Mucosa of descending colon (tissue), 3 donors: ENCODE measurements around the gene FER. TPM values are rescaled to one million over a fixed set of nuclear protein-coding genes. Genes with fewer than 3 reads are reported as not detected.
"Not testable (repeated sequence)": the region's sequence is repeated elsewhere in the genome, so short reads cannot be mapped to it uniquely, and the experiment has no call there.

Source experiments
- ATAC-seq: fragments of 200-7000 bp; cut with Tn5 transposase; one replicate; pipeline ENCODE4 v1.9.1; 2020; ENCODE audit warnings: mild to moderate bottlenecking, moderate library complexity
- DNase-seq, 3 donors: peaks; one replicate each; pipeline ENCODE4 v3.0.0-alpha.2; 2020
- H3K36me3 ChIP-seq: fragments of 200-600 bp; one replicate; pipeline ENCODE4 v1.8.0; 2021; ENCODE audit warnings: low read depth, mild to moderate bottlenecking
- H3K4me1 ChIP-seq: fragments of 200-600 bp; one replicate; pipeline ENCODE4 v1.8.0; 2021; ENCODE audit warnings: low read depth, mild to moderate bottlenecking
- H3K4me3 ChIP-seq: fragments of 200-600 bp; one replicate; pipeline ENCODE4 v1.8.0; 2021; ENCODE audit warnings: mild to moderate bottlenecking
- H3K9me3 ChIP-seq: fragments of 200-600 bp; one replicate; pipeline ENCODE4 v1.8.0; 2021; ENCODE audit warnings: mild to moderate bottlenecking
- intact Hi-C, 2 donors: fragments of 100-400 bp; cut with DNase I in 1 of 2; cut with micrococcal nuclease in 1 of 2; formaldehyde crosslinking; loops; one replicate each; pipeline versions ENCODE4 v1.11.0 to v1.11.1; 2022; cut with DNase I, micrococcal nuclease
- total RNA-seq, 3 donors: library from RNA; stranded (reverse); fragmentation: NEBNext Ultra II Directional in 2 of 3; extraction: Animal tissue kit (Norgen Biotek cat#: 25700) in 2 of 3; gene quantifications; one replicate each; pipeline versions ENCODE4 v1.2.1 to v1.2.4, GENCODE V29; 2021 to 2023
- TF ChIP-seq, protein P1 (sequence below): fragments of 200-600 bp; IDR thresholded peaks from one replicate; pipeline ENCODE4 v1.8.0; 2022; ENCODE audit warnings: antibody characterized with exemption, mild to moderate bottlenecking
- donor health status: DM: no; HTN: no; CAD: no; lungs with moderate emphysema.
- donor health status: DM: no; HTN: no; CAD: no.
- donor health status: DM: no; HTN: yes; CAD: no.

FER gene
- total RNA-seq, 3 donors from 2014 or later, result 12.8 to 44.0 (median 13.6) TPM

DNA sequence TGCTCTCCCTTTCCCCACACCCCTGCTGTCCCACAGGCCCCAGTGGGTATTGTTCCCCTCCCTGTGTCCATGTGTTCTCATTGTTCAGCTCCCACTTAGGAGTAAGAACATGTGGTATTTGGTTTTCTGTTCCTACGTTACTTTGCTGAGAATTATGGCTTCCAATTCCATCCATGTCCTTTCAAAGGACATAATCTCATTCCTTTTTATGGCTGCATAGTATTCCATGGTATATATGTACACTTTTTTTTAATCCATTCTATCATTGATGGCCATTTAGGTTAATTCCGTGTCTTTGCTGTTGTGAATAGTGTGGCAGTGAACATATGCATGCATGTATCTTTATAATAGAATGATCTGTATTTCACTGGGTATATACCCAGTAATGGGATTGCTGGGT is 25.6 kb downstream of the FER start:
- intact Hi-C loops, result no loop called here
- no peaks in the 10 kb centered on the region for H3K4me1 ChIP-seq
- H3K4me3 ChIP-seq, result no peak overlapping the region
- ATAC-seq (no peak), DNase-seq (no peak)
- no peaks in the 10 kb centered on the region for H3K36me3 ChIP-seq
- TF ChIP-seq, protein P1, sequence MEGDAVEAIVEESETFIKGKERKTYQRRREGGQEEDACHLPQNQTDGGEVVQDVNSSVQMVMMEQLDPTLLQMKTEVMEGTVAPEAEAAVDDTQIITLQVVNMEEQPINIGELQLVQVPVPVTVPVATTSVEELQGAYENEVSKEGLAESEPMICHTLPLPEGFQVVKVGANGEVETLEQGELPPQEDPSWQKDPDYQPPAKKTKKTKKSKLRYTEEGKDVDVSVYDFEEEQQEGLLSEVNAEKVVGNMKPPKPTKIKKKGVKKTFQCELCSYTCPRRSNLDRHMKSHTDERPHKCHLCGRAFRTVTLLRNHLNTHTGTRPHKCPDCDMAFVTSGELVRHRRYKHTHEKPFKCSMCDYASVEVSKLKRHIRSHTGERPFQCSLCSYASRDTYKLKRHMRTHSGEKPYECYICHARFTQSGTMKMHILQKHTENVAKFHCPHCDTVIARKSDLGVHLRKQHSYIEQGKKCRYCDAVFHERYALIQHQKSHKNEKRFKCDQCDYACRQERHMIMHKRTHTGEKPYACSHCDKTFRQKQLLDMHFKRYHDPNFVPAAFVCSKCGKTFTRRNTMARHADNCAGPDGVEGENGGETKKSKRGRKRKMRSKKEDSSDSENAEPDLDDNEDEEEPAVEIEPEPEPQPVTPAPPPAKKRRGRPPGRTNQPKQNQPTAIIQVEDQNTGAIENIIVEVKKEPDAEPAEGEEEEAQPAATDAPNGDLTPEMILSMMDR, result no peak
- H3K9me3 ChIP-seq, result no peaks in the 10 kb centered on the region

DNA sequence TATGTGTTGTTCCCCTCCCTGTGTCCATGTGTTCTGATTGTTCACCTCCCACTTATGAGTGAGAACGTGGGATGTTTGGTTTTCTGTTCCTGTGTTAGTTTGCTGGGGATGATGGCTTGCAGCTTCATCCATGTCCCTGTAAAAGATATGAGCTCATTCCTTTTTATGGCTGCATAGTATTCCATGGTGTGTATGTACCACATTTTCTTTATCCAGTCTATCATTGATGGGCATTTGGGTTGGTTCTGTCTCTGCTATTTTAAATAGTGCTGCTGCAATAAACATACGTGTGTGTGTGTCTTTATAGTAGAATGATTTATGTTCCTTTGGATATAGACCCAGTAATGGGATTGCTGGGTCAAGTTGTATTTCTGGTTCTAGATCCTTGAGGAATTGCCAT is 26.4 kb downstream of the FER start:
- H3K36me3 ChIP-seq, ATAC-seq, H3K9me3 ChIP-seq, H3K4me1 ChIP-seq, intact Hi-C loops, DNase-seq, H3K4me3 ChIP-seq: not testable (repeated sequence)

DNA sequence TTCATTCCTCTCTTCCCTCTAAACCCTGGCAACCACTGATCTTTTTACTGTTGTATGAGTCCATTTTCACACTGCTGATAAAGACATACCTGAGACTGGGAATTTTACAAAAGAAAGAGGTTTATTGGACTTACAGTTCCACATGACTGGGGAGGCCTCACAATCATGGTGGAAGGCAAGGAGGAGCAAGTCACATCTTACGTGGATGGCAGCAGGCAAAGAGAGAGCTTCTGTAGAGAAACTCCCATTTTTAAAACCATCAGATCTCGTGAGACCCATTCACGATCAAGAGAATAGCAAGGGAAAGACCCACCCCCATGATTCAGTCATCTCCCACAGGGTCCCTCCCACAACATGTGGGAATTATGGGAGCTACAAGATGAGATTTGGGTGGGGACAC is 29.9 kb downstream of the FER start:
- DNase-seq, ATAC-seq, intact Hi-C loops, H3K9me3 ChIP-seq, H3K4me1 ChIP-seq, H3K36me3 ChIP-seq, H3K4me3 ChIP-seq: not testable (repeated sequence)

DNA sequence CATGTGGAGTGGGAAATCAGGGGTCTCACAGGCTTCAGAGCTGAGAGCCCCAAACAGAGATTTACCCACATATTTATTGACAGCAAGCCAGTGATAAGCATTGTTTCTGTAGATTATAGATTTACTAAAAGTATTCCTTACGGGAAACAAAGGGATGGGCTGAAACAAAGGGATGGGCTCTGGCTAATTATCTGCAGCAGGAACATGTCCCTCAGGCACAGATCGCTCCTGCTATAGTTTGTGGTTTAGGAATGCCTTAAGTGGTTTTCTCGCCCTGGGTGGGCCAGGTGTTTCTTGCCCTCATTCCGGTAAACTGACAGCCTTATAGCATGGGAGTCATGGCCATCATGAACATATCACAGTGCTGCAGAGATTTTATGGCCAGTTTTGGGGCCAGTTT is 36.9 kb downstream of the FER start:
- H3K4me1 ChIP-seq, intact Hi-C loops, H3K9me3 ChIP-seq, DNase-seq, H3K36me3 ChIP-seq, ATAC-seq, H3K4me3 ChIP-seq: not testable (repeated sequence)

DNA sequence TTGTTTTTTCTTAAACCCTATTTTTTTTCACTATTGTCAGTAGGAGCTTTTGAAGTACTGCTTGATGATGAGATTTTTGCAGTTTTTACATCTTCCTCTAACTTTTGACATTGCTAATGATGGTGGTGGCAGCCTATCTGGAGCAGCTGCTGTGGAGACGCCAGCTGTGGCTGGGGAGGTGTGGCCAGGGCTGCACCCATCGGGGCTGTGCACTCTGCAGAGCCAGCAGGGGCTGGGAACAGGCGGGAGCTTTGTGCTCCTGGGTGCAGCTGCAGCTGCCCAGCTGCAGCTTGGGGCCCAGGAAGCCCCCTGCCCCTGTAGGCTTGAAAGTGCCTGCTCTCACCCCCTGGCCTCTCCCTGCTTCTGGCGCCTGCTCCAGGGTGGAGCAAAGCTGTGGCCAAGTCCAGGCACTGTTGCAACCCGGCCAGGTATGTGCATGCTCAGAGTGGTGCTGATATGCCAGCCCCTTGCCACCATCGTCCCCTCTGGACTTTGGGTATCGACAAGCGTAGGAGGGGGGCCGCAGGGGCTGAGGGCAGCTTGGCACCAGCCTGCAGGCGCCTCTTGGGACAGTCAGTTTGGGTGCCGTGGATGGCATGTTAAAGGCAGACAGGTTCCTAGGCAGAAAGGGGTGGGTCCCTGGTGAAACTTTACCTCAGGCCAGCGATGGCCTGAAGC is 39.2 kb downstream of the FER start:
- H3K4me3 ChIP-seq, result no peak overlapping the region
- H3K36me3 ChIP-seq, result no peaks in the 10 kb centered on the region
- intact Hi-C loops, result no loop called here
- no peaks in the 10 kb centered on the region for H3K4me1 ChIP-seq
- TF ChIP-seq, protein P1, result no peak
- DNase-seq, result no peak
- ATAC-seq, result no peak
- peaks cover 5% of the 10 kb centered on the region for H3K9me3 ChIP-seq

DNA sequence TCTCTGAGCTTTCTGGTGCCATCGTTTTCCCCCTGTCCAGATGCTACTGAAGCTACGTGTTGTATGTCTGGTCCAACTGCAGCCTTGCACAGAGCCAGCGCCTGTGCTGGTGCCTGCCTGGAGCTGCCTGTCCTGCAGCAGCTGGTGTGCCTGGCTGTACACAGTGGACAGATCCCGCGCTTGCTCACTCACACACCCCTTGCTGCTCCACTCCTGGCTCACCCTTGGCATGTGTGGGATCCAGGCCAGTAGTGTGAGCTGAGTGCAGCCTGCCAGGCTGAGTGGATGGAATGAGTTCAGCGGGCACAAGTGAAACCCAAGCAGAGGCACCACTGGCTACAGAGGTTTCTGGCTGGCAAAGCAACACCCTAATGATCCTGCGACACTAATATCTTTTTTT is 40.4 kb downstream of the FER start:
- intact Hi-C loops, result no loop called here
- ATAC-seq, result peak; percentile 32
- Histone ChIP-seq H3K36me3 (no peaks in the 10 kb centered on the region), H3K4me1 (no peaks in the 10 kb centered on the region), H3K4me3 (no peak overlapping the region), H3K9me3 (peaks cover 5% of the 10 kb centered on the region)
- TF ChIP-seq, protein P1, result no peak
- no peak for DNase-seq

DNA sequence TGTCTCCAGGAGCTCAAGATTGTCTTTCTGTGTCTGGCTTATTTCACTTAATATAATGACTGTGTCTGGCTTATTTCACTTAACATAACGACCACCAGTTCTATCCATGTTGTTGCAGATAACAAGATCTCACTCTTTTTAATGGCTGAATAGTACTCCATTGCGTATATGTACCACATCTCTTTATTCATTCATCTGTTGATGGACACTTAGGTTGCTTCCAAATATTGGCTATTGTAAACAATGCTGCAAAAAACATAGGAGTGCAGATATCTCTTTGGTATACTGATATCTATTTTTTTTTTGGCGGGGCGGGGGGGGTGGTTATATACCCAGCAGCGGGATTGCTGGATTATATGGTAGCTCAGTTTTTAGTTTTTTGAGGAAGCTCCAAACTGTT is 45.5 kb downstream of the FER start:
- DNase-seq, result no peak
- ATAC-seq, result no peak
- Histone ChIP-seq H3K4me3 (no peak overlapping the region), H3K9me3 (no peaks in the 10 kb centered on the region), H3K36me3 (no peaks in the 10 kb centered on the region), H3K4me1 (no peaks in the 10 kb centered on the region)
- intact Hi-C loops, result no loop called here
- TF ChIP-seq, protein P1, result no peak

DNA sequence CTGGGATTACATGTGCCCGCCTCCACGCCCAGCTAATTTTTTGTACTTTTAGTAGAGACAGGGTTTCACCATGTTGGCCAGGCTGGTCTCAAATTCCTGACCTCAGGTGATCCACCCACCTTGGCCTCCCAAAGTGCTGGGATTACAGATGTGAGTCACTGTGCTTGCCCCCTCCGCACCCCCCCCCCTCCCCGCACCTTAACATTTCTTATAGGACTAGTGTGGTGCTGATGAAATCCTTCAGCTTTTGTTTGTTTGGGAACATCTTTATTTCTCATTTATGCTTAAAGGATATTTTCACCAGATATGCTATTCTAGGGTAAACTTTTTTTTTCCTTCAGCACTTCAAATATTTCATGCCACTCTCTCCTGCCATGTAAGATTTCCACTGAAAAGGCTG is 46.7 kb downstream of the FER start:
- DNase-seq, H3K4me1 ChIP-seq, H3K9me3 ChIP-seq, intact Hi-C loops, H3K4me3 ChIP-seq, ATAC-seq, H3K36me3 ChIP-seq: not testable (repeated sequence)
